Inflammatory macrophage (primary cell): ENCODE data around the gene NPHS1.

ENCODE experiments used
- DNase-seq, 2 donors: peaks; one replicate each; pipeline ENCODE4 v3.0.0-alpha.2; 2020 to 2022

Gene NPHS1

GRCh38 chr19:35879068-35879467, 26.8 kb upstream of the NPHS1 start:
- DNase-seq = no peak

DNA sequence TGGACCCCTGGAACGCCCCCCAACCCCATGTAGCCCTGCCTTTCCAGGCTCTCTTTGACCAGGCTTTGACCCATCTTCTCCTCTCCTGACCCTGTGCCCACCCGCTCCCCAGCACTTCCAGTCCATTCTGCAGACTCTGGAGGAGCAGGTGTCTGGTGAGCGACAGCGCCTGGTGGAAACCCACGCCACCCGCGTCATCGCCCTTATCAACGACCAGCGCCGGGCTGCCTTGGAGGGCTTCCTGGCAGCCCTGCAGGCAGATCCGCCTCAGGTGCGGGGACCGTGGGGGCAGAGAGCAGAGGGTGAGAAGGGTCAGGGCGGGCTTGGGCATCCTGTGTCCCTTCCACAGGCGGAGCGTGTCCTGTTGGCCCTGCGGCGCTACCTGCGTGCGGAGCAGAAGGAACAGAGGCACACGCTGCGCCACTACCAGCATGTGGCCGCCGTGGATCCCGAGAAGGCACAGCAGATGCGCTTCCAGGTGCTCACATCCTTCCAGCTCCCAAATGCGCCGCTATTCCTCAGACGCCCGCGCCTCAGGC, 22.2 kb upstream of the NPHS1 start:
- DNase-seq = no peak

- no peak for DNase-seq
These were observed 19.9 kb upstream of the NPHS1 start for GRCh38 chr19:35872180-35872579.

DNA sequence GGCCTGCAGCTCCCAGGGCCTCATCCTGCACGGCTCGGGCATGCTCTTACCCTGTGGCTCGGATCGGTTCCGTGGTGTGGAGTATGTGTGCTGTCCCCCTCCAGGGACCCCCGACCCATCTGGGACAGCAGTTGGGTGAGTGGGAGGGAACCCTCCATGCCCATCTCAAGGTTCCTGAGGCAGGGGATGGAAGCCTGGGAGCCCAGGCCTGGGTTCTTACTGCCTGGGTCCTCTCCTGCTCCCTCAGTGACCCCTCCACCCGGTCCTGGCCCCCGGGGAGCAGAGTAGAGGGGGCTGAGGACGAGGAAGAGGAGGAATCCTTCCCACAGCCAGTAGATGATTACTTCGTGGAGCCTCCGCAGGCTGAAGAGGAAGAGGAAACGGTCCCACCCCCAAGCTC, 19.3 kb upstream of the NPHS1 start:
- no peak for DNase-seq

DNA sequence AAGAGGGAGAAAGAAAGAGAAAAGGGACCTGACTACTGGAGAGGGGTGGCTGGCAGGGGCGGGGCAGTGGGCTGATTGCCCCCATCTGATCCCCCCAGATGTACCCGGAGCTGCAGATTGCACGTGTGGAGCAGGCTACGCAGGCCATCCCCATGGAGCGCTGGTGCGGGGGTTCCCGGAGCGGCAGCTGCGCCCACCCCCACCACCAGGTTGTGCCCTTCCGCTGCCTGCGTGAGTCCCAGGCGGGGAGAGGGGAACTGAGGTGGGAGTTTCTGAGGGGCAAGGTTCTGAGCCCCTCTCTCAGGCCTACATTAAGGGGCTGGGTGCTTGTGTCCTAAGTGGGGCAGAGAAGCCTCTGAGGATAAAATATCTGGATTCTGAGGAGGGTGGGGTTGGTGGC, 18.5 kb upstream of the NPHS1 start:
- no peak for DNase-seq

DNA sequence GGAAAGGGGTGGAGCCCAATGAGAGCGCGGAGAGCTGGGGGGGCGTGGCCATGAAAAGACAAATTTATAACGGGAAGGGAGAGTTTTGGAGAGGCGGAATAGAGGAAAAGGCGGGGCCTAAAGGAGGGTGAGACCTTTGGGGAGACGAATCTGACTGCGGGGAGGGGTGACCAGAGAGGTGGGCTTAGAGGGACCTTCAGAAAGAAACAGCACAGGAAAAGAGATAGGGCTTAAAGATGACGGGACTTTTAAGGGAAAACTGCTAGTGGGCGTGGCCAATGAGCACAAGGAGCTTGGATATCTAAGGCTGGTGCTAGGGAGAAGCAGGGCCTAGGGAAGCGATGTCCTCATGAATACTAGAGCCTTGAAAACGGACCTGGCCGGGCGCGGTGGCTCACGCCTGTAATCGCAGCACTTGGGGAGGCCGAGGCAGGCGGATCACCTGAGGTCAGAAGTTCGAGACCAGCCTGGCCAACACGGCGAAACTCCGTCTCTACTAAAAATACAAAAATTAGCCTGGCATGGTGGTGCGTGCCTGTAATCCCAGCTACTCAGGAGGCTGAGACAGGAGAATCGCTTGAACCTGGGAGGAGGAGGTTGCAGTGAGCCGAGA, 17.9 kb upstream of the NPHS1 start:
- peak in 1 of 2 donors; percentile 48 for DNase-seq

GRCh38 chr19:35869327-35870123, 17.2 kb upstream of the NPHS1 start:
- peak; percentile 59 to 71 for DNase-seq

DNA sequence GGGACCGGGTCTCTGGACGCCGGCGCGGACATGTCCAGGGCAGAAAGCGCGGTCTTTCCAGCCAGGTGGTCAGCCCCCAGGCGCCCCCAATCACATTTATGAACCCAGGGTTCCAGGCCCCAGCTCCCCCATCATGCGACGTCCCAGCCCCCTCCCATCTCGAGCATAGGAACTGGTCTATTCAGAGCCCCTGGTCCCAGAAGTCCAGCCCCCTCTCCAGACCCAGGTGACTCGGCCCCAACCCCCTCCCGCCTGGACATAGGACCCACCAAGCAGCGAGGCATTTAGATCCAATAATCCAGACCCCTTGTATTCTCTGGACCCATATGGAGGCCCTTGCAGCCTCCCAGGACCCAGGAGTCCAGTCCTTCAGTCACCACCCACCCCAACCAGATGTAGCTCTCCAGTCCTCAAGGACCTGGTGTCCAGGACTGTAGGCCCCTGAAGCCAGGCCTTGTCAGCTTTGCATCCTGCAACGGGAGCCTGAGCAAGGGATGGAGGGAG, 16.6 kb upstream of the NPHS1 start:
- DNase-seq = no peak

DNA sequence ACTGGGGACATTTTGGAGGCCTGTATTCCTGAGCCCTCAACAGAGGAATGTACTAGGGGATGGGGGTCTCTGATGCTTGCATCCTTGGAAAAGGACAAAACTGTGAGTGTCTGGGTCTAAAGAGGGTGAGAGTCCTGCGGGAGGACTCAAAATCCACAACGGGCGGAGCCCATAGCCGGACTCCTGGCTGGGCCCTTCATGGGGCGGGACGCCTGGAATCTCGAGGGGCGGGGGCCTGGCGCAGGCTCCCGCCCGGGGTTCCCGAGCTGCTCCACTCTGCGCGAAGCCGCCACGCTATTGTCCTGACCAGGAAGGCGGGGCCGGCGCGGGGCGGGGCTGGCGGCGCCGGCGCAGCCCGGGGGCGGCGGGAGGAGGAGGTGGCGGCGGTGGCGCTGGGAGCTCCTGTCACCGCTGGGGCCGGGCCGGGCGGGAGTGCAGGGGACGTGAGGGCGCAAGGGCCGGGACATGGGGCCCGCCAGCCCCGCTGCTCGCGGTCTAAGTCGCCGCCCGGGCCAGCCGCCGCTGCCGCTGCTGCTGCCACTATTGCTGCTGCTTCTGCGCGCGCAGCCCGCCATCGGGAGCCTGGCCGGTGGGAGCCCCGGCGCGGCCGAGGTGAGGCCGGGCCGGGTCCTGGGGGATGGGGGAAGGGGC, 16.0 kb upstream of the NPHS1 start, which contains the start of gene APLP1:
Gene APLP1 (plus strand): TSS at position 403 of the 651 bp plus-strand sequence. CDS start 63 bp downstream, at position 466.
- peak; percentile 25 to 58 for DNase-seq

- no peak for DNase-seq
These were observed 10.7 kb upstream of the NPHS1 start for GRCh38 chr19:35863018-35863417.

- no peak for DNase-seq
These were observed 10.2 kb upstream of the NPHS1 start for GRCh38 chr19:35862528-35862927.

DNA sequence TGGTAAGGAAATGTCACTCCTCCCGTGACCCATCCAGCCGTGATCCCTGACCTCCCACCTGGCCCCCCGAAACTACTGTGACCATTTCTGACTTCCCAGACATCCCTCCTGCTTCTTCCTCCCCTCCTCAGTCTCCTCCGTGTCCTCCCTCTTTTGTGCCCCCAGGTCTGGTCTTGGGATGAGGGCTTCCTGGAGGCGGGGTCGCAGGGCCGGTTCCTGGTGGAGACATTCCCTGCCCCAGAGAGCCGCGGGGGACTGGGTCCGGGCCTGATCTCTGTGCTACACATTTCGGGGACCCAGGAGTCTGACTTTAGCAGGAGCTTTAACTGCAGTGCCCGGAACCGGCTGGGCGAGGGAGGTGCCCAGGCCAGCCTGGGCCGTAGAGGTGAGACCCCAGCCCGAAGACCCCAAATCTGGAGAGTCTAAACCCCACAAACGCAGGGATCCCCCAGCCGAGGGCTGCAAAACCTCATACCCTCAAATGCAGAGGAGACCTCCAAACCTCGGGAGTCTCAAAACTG, 9.4 kb upstream of the NPHS1 start:
- no peak for DNase-seq

DNA sequence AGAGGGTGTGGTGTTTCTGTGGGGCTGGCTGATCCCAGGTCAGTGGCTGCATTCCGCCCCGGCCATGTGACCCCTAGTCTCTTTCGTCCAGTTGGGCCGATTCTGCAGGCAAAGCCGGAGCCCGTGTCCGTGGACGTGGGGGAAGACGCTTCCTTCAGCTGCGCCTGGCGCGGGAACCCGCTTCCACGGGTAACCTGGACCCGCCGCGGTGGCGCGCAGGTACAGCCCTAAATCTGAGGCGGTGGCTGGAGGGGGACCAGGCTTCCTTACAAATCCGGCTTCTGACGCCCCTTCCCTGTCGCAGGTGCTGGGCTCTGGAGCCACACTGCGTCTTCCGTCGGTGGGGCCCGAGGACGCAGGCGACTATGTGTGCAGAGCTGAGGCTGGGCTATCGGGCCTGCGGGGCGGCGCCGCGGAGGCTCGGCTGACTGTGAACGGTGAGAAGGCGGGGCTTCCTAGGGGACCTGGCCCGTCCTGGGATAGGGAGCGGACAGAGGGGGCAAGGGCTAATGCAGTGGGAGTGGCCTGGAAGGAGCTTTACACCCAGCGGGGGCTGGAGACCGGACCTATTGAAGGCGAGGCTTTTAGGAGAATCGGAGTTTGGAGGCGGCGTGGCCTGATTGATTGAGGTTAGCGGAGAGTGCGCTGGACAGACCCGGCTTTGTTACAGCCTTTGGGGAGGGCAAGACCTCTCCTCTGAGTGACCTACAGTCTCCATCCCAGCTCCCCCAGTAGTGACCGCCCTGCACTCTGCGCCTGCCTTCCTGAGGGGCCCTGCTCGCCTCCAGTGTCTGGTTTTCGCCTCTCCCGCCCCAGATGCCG, 8.7 kb upstream of the NPHS1 start:
- DNase-seq = no peak

GRCh38 chr19:35860436-35860817, 8.1 kb upstream of the NPHS1 start:
- DNase-seq = no peak

DNA sequence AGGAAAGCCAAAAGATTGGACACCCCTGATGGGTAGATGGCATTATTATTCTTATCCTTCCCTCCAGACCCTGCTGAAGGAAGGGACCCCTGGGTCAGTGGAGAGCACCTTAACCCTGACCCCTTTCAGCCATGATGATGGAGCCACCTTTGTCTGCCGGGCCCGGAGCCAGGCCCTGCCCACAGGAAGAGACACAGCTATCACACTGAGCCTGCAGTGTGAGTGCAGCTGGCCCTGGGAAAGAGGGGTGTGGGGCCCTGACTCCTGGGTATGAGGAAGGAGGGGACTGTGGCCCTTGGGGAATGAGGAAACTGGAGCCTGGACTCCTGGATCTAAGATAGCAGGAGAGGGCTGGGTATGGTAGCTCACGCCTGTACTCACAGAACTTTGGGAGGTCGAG, 7.1 kb upstream of the NPHS1 start:
- DNase-seq = no peak

- DNase-seq = no peak
These were observed 6.0 kb upstream of the NPHS1 start for GRCh38 chr19:35858311-35858710.

- no peak for DNase-seq
These were observed 4.3 kb upstream of the NPHS1 start, which contains the start of gene KIRREL2 for GRCh38 chr19:35856546-35857149. TSS of gene KIRREL2 (plus strand) at chr19:35856911. CDS start at chr19:35857120, 209 bp downstream.

- peak in 1 of 2 donors; percentile 23 for DNase-seq
These were observed 893 bp upstream of the NPHS1 start for GRCh38 chr19:35853038-35853756.

DNA sequence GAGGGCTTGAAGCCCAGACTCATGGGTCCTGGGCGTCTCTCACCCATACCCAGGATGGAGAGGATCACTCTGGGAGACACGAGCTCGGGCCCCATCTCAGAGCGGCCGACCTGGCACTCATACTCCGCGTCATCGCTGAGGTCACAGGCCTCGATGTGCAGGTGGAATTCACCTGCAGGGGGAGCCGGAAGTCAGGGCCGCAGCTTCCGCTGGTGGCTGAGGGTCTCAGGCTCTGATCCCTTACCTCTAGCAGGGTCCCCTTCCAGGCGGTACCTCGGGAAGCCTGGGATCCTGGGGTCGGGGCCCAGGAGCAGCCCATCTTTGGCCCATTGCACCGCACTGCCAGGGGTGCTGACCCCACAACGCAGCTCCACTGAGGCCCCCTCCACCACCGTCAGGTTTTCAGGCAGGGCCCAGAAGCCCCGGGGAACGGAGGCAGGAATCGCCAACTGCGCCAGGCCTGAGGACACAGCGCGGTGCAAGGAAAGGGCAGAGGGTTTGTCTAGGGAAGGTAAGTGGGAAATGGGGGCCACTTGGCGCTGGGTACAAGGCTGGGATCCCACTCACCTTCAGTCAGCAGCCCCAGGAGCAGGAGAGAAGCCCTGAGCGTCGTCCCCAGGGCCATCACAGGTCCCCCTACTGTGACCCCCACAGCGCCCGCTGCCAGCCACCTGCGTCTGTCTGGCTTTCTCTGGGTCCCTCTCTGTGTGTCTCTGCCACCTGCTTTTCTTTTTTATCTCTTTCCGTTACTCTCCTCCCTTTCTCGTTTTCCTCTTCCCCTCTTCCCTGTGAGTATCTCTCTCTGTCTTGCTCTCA, 883 bp downstream of the NPHS1 start:
- DNase-seq = no peak
